DND-41 (cell line): Measurements from ENCODE around the gene CGB5.
"Not testable (repeated sequence)": the region's sequence is repeated elsewhere in the genome, so short reads cannot be mapped to it uniquely, and the experiment has no call there.

Source experiments
- ATAC-seq: fragments of 200-7000 bp; cut with Tn5 transposase; 3 replicates; pipeline ENCODE4 v1.9.1; 2021; ENCODE audit warnings: low read depth; ENCODE audit not compliant: insufficient read depth
- DNase-seq: peaks from one replicate; pipeline ENCODE4 v3.0.0-alpha.2; 2020
- H2AFZ ChIP-seq: 2 replicates; pipeline ENCODE4 v1.6.0; 2012; ENCODE audit warnings: low read depth, low read length
- H3K27ac ChIP-seq: 2 replicates; pipeline ENCODE4 v1.5.1; 2012; ENCODE audit warnings: low read length, inconsistent platforms
- H3K27me3 ChIP-seq: fragments of 200-600 bp; sonication (generic); 2 replicates; pipeline ENCODE4 v1.6.0; 2012; ENCODE audit warnings: low read length, mild to moderate bottlenecking, inconsistent platforms; ENCODE audit not compliant: insufficient read depth, poor library complexity
- H3K36me3 ChIP-seq: 2 replicates; pipeline ENCODE4 v1.5.1; 2012; ENCODE audit warnings: low read length, inconsistent platforms; ENCODE audit not compliant: insufficient read depth
- H3K4me1 ChIP-seq: 2 replicates; pipeline ENCODE4 v1.5.1; 2012; ENCODE audit warnings: mild to moderate bottlenecking, low read length; ENCODE audit not compliant: insufficient read depth
- H3K4me2 ChIP-seq: 2 replicates; pipeline ENCODE4 v1.6.0; 2012; ENCODE audit warnings: mild to moderate bottlenecking, moderate library complexity, low read length, inconsistent platforms; ENCODE audit not compliant: insufficient read depth
- H3K4me3 ChIP-seq, 2 experiments: fragments of 200-600 bp in 1 of 2; shearing (Covaris generic) in 1 of 2; 2 replicates each; pipeline ENCODE4 v1.5.1; 2012 to 2016; ENCODE audit warnings: inconsistent platforms in 2 of 2, low read length in 2 of 2, mild to moderate bottlenecking in 2 of 2, low read depth in 1 of 2, moderate library complexity in 1 of 2
- H3K79me2 ChIP-seq: 2 replicates; pipeline ENCODE4 v1.6.0; 2012; ENCODE audit warnings: low read length, inconsistent platforms; ENCODE audit not compliant: insufficient read depth
- H3K9ac ChIP-seq: 2 replicates; pipeline ENCODE4 v1.6.0; 2012; ENCODE audit warnings: low read depth, mild to moderate bottlenecking, inconsistent platforms, low read length, moderate library complexity
- H3K9me3 ChIP-seq: 2 replicates; pipeline ENCODE4 v1.5.1; 2012; ENCODE audit warnings: low read length, moderate library complexity, mild to moderate bottlenecking, inconsistent platforms; ENCODE audit not compliant: insufficient read depth, severe bottlenecking
- H4K20me1 ChIP-seq: 2 replicates; pipeline ENCODE4 v1.6.0; 2012; ENCODE audit warnings: low read length; ENCODE audit not compliant: insufficient read depth
- CTCF ChIP-seq: IDR thresholded peaks from 2 replicates; pipeline ENCODE4 v1.5.1; 2012; ENCODE audit warnings: borderline replicate concordance, low read length, moderate library complexity, mild to moderate bottlenecking; ENCODE audit not compliant: poor library complexity, severe bottlenecking; ENCODE audit errors: extremely low read depth
- EZH2 ChIP-seq: IDR thresholded peaks from 3 replicates; pipeline ENCODE4 v1.6.1; 2012; ENCODE audit warnings: borderline replicate concordance, low read depth, mild to moderate bottlenecking, moderate library complexity, low read length, inconsistent platforms; ENCODE audit not compliant: severe bottlenecking

CGB5 gene

DNA sequence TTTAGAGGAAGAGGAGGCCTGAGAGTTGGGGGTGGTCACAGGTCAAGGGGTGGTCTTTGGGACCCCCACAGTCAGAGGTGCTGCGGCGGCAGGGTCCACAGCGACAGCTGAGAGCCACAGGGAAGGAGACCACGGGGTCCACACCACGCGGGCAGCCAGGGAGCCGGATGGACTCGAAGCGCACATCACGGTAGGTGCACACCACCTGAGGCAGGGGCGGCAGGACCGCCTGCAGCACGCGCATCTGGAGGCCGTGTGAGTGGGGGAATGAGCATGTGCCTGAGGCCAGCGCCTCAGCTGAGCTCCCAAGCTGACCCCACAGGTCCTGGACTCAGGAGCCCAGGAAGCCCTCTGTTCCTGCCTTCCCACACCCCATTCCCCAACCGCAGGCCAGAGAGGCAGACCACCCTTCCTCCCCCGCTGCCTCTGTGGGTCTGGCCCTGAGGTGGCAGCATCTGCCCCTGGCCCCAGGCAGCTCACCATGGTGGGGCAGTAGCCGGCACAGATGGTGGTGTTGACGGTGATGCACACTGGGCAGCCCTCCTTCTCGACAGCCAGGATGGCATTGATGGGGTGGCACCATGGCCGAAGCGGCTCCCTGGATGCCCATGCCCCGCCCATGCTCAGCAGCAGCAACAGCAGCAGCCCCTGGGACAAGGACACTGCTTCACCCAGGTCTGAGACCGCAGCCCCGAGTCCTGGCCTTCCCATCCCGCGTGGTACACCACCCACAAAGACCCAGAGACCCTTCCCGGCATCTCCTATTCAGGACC is 27.4 kb upstream of the CGB5 start:
- Histone ChIP-seq H4K20me1 (peaks cover 13% of the 10 kb centered on the region; the same call in 1 of the 2 replicates), H3K4me2 (no peak overlapping the region), H3K4me3 (no peak overlapping the region), H3K9me3 (no peaks in the 10 kb centered on the region), H3K9ac (no peak overlapping the region), H3K36me3 (peaks cover 51% of the 10 kb centered on the region), H3K27ac (no peak overlapping the region), H3K27me3 (peaks cover 3% of the 10 kb centered on the region), H2AFZ (no peak overlapping the region), H3K4me1 (peaks cover 3% of the 10 kb centered on the region; the same call in 1 of the 2 replicates), H3K79me2 (no peaks in the 10 kb centered on the region)
- DNase-seq (no peak), ATAC-seq (no peak)
- TF ChIP-seq CTCF: no peak
- no peak for TF ChIP-seq EZH2

DNA sequence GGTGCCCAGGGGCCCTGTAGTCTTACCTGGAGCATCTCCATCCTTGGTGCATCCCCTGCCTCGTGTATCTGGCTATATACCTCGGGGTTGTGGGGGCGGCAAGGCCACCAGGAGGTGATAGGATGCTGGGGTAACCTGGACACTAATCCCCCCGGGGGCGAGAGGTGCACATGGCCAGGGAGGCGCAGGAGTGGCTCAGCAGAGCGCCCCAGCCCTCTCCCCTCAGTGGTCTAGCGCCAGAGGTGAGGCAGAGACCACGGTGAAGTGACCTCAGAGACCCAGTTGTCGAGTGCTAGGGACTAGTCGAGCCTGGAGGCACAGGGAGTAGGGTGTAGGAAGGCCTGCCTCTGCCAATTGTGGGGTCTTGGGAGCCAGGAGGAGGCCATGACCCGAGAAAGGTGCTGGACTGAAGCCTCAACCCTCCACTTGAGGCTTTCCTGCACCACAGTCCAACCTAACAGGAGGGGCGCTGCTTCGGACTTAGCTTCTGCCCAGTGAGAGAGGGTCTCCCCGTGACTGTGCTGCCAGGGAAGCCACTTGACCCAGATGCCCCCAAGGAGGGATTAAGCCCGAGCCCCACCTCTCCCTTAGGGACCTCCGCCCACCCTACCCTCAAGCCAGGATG is 26.5 kb upstream of the CGB5 start, which contains the start of gene LHB:
Gene LHB, minus strand, starts transcription at position 51 of the 625 bp plus-strand sequence. Its CDS starts 10 bp downstream, at position 41.
- Histone ChIP-seq H3K9me3 (no peaks in the 10 kb centered on the region), H3K4me3 (no peak within 1 kb of the TSS), H3K4me1 (peaks cover 3% of the 10 kb centered on the region; the same call in 1 of the 2 replicates), H3K79me2 (no peaks in the 10 kb centered on the region), H3K27ac (no peak within 1 kb of the TSS), H3K27me3 (peaks cover 3% of the 10 kb centered on the region), H3K9ac (no peak within 1 kb of the TSS), H4K20me1 (peaks cover 6% of the 10 kb centered on the region; the same call in 1 of the 2 replicates), H2AFZ (no peak within 1 kb of the TSS), H3K4me2 (no peak within 1 kb of the TSS), H3K36me3 (peaks cover 42% of the 10 kb centered on the region)
- no peak for DNase-seq
- ATAC-seq: no peak
- no peak for TF ChIP-seq CTCF
- no peak for TF ChIP-seq EZH2

DNA sequence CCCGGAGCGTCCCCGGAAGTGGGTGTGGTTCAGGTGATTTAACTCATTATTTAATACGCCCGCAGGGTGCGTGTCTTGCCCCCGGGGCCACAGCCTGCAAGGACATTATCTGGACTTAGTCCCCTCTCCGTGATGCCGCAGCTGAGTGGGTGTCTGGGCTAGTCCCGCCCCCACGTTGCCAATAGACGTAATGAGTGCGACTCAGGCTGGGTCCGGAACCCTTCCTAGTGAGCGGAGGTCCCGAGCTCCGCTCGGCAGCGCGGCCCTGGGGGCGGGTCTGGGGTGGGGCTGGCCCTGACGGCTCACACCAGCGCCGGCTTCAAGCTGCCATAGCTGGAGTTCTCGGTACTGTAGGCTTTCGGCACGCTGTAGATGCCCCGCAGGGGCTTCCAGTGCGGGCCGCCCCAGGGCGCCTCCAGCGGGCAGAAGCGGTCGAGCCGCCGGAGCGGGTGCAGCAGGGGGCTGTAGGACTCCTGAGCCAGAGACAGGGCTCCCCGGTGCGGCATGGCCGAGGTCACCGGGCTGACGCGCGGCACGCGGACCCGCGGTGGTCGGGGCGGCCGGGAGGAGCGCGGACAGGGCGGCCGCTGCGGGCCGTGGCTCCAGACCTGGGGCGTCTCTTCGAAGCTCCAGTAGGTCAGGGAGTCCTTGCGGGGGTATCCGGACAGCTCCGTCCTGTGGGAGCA is 25.8 kb upstream of the CGB5 start:
- Histone ChIP-seq H3K27ac (no peak overlapping the region), H2AFZ (no peak overlapping the region), H3K9me3 (no peaks in the 10 kb centered on the region), H3K4me1 (peaks cover 3% of the 10 kb centered on the region; the same call in 1 of the 2 replicates), H3K4me2 (no peak overlapping the region), H3K27me3 (peaks cover 3% of the 10 kb centered on the region), H4K20me1 (peaks cover 4% of the 10 kb centered on the region; the same call in 1 of the 2 replicates), H3K36me3 (peaks cover 36% of the 10 kb centered on the region), H3K9ac (no peak overlapping the region), H3K79me2 (no peaks in the 10 kb centered on the region), H3K4me3 (no peak overlapping the region)
- ATAC-seq (peak; percentile 69), DNase-seq (peak; percentile 53)
- TF ChIP-seq EZH2: no peak
- TF ChIP-seq CTCF: peak; percentile 32

GRCh38 chr19:49018388-49019241 is 25.0 kb upstream of the CGB5 start:
- H3K27me3 ChIP-seq, H3K4me3 ChIP-seq, H3K4me2 ChIP-seq, H3K27ac ChIP-seq, H3K79me2 ChIP-seq, DNase-seq, H3K9ac ChIP-seq, H3K4me1 ChIP-seq, H4K20me1 ChIP-seq, H2AFZ ChIP-seq, H3K9me3 ChIP-seq: not testable (repeated sequence)
- peaks cover 30% of the 10 kb centered on the region for H3K36me3 ChIP-seq
- peak; percentile 19; the same call in 1 of the 3 replicates for ATAC-seq
